Measurements from ENCODE around the gene MAVS.
"Not testable (repeated sequence)": the region's sequence is repeated elsewhere in the genome, so short reads cannot be mapped to it uniquely, and the experiment has no call there.

The MAVS gene

GRCh38 chr20:3904857-3905256, 58.2 kb downstream of the MAVS start:
- no peak for DNase-seq (ENCODE audit: low read depth)
- TF ChIP-seq MAX (IDR thresholded peaks at IDR 0.05; ENCODE audit: low read depth, low read length) (no peak), POLR2A (IDR thresholded peaks at IDR 0.05; ENCODE audit: extremely low read depth, insufficient read length) (no peak), MYC (IDR thresholded peaks at IDR 0.05; ENCODE audit: low read depth, low read length) (no peak), CTCF (IDR thresholded peaks at IDR 0.05; ENCODE audit: low read depth, low read length) (no peak)
- H3K4me3 ChIP-seq (ENCODE audit: low read depth, low read length): no peak overlapping the region

GRCh38 chr20:3906744-3907721, 60.4 kb downstream of the MAVS start:
- not testable (repeated sequence) for DNase-seq (ENCODE audit: low read depth); H3K4me3 ChIP-seq (ENCODE audit: low read depth, low read length)

- no peak for TF ChIP-seq MYC (IDR thresholded peaks at IDR 0.05; ENCODE audit: low read depth, low read length)
- TF ChIP-seq CTCF (IDR thresholded peaks at IDR 0.05; ENCODE audit: low read depth, low read length): no peak
- no peak for TF ChIP-seq MAX (IDR thresholded peaks at IDR 0.05; ENCODE audit: low read depth, low read length)
- no peak for TF ChIP-seq POLR2A (IDR thresholded peaks at IDR 0.05; ENCODE audit: extremely low read depth, insufficient read length)
- H3K4me3 ChIP-seq (ENCODE audit: low read depth, low read length): no peak overlapping the region
- no peak for DNase-seq (ENCODE audit: low read depth)
Measured at GRCh38 chr20:3908667-3909066, 62.0 kb downstream of the MAVS start.

DNA sequence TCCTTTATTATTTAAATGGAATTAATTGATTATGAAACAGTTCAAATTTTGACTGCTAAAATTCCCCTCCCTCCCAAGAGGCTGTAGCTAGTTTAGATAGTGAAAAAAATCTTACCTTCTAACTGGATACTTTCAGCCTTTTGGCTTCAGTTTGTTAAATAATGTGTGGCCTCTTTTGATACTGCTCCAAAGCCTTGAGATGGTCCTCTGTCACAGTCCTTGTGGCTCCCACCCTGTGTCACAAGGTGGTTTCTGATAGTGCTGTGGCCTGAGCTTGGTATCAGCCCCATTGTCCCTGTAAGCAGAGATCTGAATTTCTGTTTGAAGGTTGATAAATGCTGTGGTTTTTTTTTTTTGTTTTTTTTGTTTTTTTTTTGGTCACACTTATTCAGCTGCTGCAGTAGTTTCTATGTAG, 63.3 kb downstream of the MAVS start:
- no peak overlapping the region for H3K4me3 ChIP-seq (ENCODE audit: low read depth, low read length)
- DNase-seq (ENCODE audit: low read depth): no peak
- TF ChIP-seq MYC (IDR thresholded peaks at IDR 0.05; ENCODE audit: low read depth, low read length): no peak
- no peak for TF ChIP-seq MAX (IDR thresholded peaks at IDR 0.05; ENCODE audit: low read depth, low read length)
- no peak for TF ChIP-seq CTCF (IDR thresholded peaks at IDR 0.05; ENCODE audit: low read depth, low read length)
- no peak for TF ChIP-seq POLR2A (IDR thresholded peaks at IDR 0.05; ENCODE audit: extremely low read depth, insufficient read length)

- TF ChIP-seq CTCF (IDR thresholded peaks at IDR 0.05; ENCODE audit: low read depth, low read length): no peak
- DNase-seq (ENCODE audit: low read depth): no peak
- H3K4me3 ChIP-seq (ENCODE audit: low read depth, low read length): no peak overlapping the region
Measured at GRCh38 chr20:3910853-3911252, 64.2 kb downstream of the MAVS start.

DNA sequence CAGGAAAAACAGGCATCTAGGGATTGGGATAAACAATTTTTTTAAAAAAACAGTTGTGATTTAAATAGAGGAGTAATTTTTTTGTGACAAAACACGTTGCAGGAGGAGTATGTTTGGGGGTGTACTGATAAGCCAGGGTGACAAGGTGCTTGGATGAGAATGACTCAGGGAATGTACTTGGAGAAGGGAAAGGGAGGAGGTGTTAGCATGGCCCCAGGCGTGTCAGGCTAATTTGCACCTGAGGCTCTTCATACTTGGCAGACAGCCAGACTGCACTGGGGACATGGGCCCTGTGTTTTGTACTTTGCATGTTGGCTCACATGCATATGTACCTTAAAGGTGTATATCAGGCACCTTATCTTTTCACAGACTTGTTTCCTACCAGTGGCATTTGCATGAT, 65.3 kb downstream of the MAVS start:
- DNase-seq (ENCODE audit: low read depth): no peak
- no peak overlapping the region for H3K4me3 ChIP-seq (ENCODE audit: low read depth, low read length)
- TF ChIP-seq CTCF (IDR thresholded peaks at IDR 0.05; ENCODE audit: low read depth, low read length) (no peak), MYC (IDR thresholded peaks at IDR 0.05; ENCODE audit: low read depth, low read length) (no peak), POLR2A (IDR thresholded peaks at IDR 0.05; ENCODE audit: extremely low read depth, insufficient read length) (no peak), MAX (IDR thresholded peaks at IDR 0.05; ENCODE audit: low read depth, low read length) (no peak)
